Neural cell (in vitro differentiated cells): Measurements from ENCODE around the gene STPG3. TPM values are rescaled to one million over a fixed set of nuclear protein-coding genes. Genes with fewer than 3 reads are reported as not detected.
A peak's percentile ranks its signal among the peaks of the same experiment; 100 is the strongest.

Experiments
- H2AFZ ChIP-seq: fragments of 200-600, 300-800 bp; sonication (generic), shearing (Covaris generic); 2 replicates; pipeline ENCODE4 v1.6.0; 2014; ENCODE audit warnings: low read depth, mild to moderate bottlenecking, antibody characterized with exemption, low read length, moderate library complexity
- H3F3A ChIP-seq: fragments of 200-600 bp; shearing (Covaris generic); 2 replicates; pipeline ENCODE4 v1.6.1; 2016; ENCODE audit warnings: mild to moderate bottlenecking, moderate library complexity, mixed read lengths, antibody characterized with exemption, low read length; ENCODE audit not compliant: insufficient read depth, poor library complexity, severe bottlenecking
- H3K27ac ChIP-seq: fragments of 200-600, 300-800 bp; sonication (generic), shearing (Covaris generic); 2 replicates; pipeline ENCODE4 v1.5.1; 2014; ENCODE audit warnings: mild to moderate bottlenecking, low read length, moderate library complexity
- H3K27me3 ChIP-seq: fragments of 300-800, 200-600 bp; sonication (generic), shearing (Covaris generic); 2 replicates; pipeline ENCODE4 v1.6.0; 2014; ENCODE audit warnings: mild to moderate bottlenecking, low read depth, low read length, moderate library complexity; ENCODE audit not compliant: insufficient read depth
- H3K36me3 ChIP-seq: fragments of 300-800, 200-600 bp; sonication (generic), shearing (Covaris generic); 2 replicates; pipeline ENCODE4 v1.5.1; 2014; ENCODE audit warnings: mild to moderate bottlenecking, antibody characterized with exemption, low read length, moderate library complexity; ENCODE audit not compliant: insufficient read depth
- H3K4me2 ChIP-seq: fragments of 300-800, 200-600 bp; sonication (generic), shearing (Covaris generic); 2 replicates; pipeline ENCODE4 v1.6.0; 2014; ENCODE audit warnings: mild to moderate bottlenecking, low read length
- H3K4me3 ChIP-seq: fragments of 300-800, 200-600 bp; sonication (generic), shearing (Covaris generic); 2 replicates; pipeline ENCODE4 v1.5.1; 2014; ENCODE audit warnings: mild to moderate bottlenecking, low read length, moderate library complexity
- H3K79me2 ChIP-seq: fragments of 200-600 bp; shearing (Covaris generic); replicated peaks from 2 replicates; pipeline ENCODE4 v1.6.0; 2014; ENCODE audit warnings: mild to moderate bottlenecking, low read length, moderate library complexity; ENCODE audit not compliant: insufficient read depth
- H3K9ac ChIP-seq: fragments of 300-800, 200-600 bp; sonication (generic), shearing (Covaris generic); 2 replicates; pipeline ENCODE4 v1.6.1; 2016; ENCODE audit warnings: mild to moderate bottlenecking, low read length, mixed read lengths
- H3K9me2 ChIP-seq: fragments of 200-600 bp; shearing (Covaris generic); 2 replicates; pipeline ENCODE4 v1.6.1; 2016; ENCODE audit warnings: mild to moderate bottlenecking, low read length, mixed read lengths; ENCODE audit not compliant: insufficient read depth
- H3K9me3 ChIP-seq: fragments of 200-600, 300-800 bp; sonication (generic), shearing (Covaris generic); 2 replicates; pipeline ENCODE4 v1.6.1; 2016; ENCODE audit warnings: mild to moderate bottlenecking, mixed run types, low read length, moderate library complexity, mixed read lengths
- H4K20me1 ChIP-seq: fragments of 200-600 bp; shearing (Covaris generic); 2 replicates; pipeline ENCODE4 v1.6.1; 2016; ENCODE audit warnings: mild to moderate bottlenecking, mixed run types; ENCODE audit not compliant: insufficient read depth
- CTCF ChIP-seq: fragments of 450-650 bp; IDR thresholded peaks from 2 replicates; pipeline ENCODE4 v1.5.1; 2014; ENCODE audit warnings: antibody characterized with exemption, mild to moderate bottlenecking, moderate library complexity; ENCODE audit not compliant: poor library complexity, severe bottlenecking
- EP300 ChIP-seq: fragments of 450-650 bp; conservative IDR thresholded peaks from 2 replicates; pipeline ENCODE4 v1.6.1; 2014; ENCODE audit warnings: antibody characterized with exemption, mild to moderate bottlenecking, moderate library complexity; ENCODE audit not compliant: poor library complexity, severe bottlenecking
- EZH2 ChIP-seq: fragments of 200-600, 300-800 bp; shearing (Covaris generic), sonication (generic); IDR thresholded peaks from 2 replicates; pipeline ENCODE4 v1.6.1; 2014; ENCODE audit warnings: antibody characterized with exemption, low read length, borderline replicate concordance, mild to moderate bottlenecking; ENCODE audit not compliant: insufficient read depth, poor library complexity, severe bottlenecking
- MXI1 ChIP-seq: fragments of 450-650 bp; conservative IDR thresholded peaks from 2 replicates; pipeline ENCODE4 v1.6.1; 2014; ENCODE audit warnings: antibody characterized with exemption, mild to moderate bottlenecking; ENCODE audit not compliant: poor library complexity, severe bottlenecking
- POLR2AphosphoS5 ChIP-seq: IDR thresholded peaks from 2 replicates; pipeline ENCODE4 v1.6.1; 2012
- RAD21 ChIP-seq: fragments of 450-650 bp; conservative IDR thresholded peaks from 2 replicates; pipeline ENCODE4 v1.6.1; 2014; ENCODE audit warnings: antibody characterized with exemption, mild to moderate bottlenecking, moderate library complexity
- REST ChIP-seq: IDR thresholded peaks from 2 replicates; pipeline ENCODE4 v1.6.1; 2012; ENCODE audit warnings: borderline replicate concordance
- SMC3 ChIP-seq: fragments of 450-650 bp; conservative IDR thresholded peaks from 2 replicates; pipeline ENCODE4 v1.6.1; 2014; ENCODE audit warnings: antibody characterized with exemption, mild to moderate bottlenecking, moderate library complexity; ENCODE audit not compliant: poor library complexity
- TAF1 ChIP-seq: IDR thresholded peaks from 2 replicates; pipeline ENCODE4 v1.6.1; 2012; ENCODE audit warnings: low read depth
- polyA plus RNA-seq: library from polyadenylated mRNA; depleted of rRNA; stranded (reverse); fragments of >200 nt; gene quantifications from 2 replicates; pipeline ENCODE4 v1.2.3, GENCODE V29; 2014

Gene STPG3
- polyA plus RNA-seq, 1 donor from 2014 or later: not detected

- Histone ChIP-seq H2AFZ (no peak overlapping the region), H3K27ac (no peak overlapping the region), H3K79me2 (no peaks in the 10 kb centered on the region), H4K20me1 (no peaks in the 10 kb centered on the region), H3K9ac (no peak overlapping the region), H3K4me2 (no peak overlapping the region), H3K4me3 (no peak overlapping the region), H3K9me3 (no peaks in the 10 kb centered on the region), H3K9me2 (no peaks in the 10 kb centered on the region), H3K27me3 (no peaks in the 10 kb centered on the region), H3K36me3 (no peaks in the 10 kb centered on the region), H3F3A (no peaks in the 10 kb centered on the region)
- TF ChIP-seq POLR2AphosphoS5: no peak
- no peak for TF ChIP-seq REST
- no peak for TF ChIP-seq SMC3
- no peak for TF ChIP-seq TAF1
- no peak for TF ChIP-seq CTCF
- TF ChIP-seq RAD21: no peak
- no peak for TF ChIP-seq MXI1
- TF ChIP-seq EP300: no peak
- TF ChIP-seq EZH2: no peak
These were observed 43.1 kb downstream of the STPG3 start for GRCh38 chr9:137294091-137294680.

GRCh38 chr9:137294681-137295237, 43.7 kb downstream of the STPG3 start:
- H3K27ac ChIP-seq: no peak overlapping the region
- H3F3A ChIP-seq: no peaks in the 10 kb centered on the region
- no peak for TF ChIP-seq MXI1
- TF ChIP-seq REST: no peak
- no peak for TF ChIP-seq POLR2AphosphoS5
- no peak for TF ChIP-seq CTCF
- no peak for TF ChIP-seq RAD21
- no peak for TF ChIP-seq EZH2
- no peak for TF ChIP-seq EP300
- no peak for TF ChIP-seq SMC3
- no peak for TF ChIP-seq TAF1
- no peak overlapping the region for H3K4me2 ChIP-seq
- no peaks in the 10 kb centered on the region for H3K79me2 ChIP-seq
- no peaks in the 10 kb centered on the region for H3K9me2 ChIP-seq
- H2AFZ ChIP-seq: no peak overlapping the region
- H3K27me3 ChIP-seq: no peaks in the 10 kb centered on the region
- no peaks in the 10 kb centered on the region for H3K9me3 ChIP-seq
- no peaks in the 10 kb centered on the region for H4K20me1 ChIP-seq
- peak overlapping the region; percentile 29 for H3K9ac ChIP-seq
- H3K4me3 ChIP-seq: peak overlapping the region; percentile 58
- no peaks in the 10 kb centered on the region for H3K36me3 ChIP-seq
